ENCODE data around the gene CTNND2. TPM values are rescaled to one million over a fixed set of nuclear protein-coding genes. Genes with fewer than 3 reads are reported as not detected.
"Not testable (repeated sequence)": the region's sequence is repeated elsewhere in the genome, so short reads cannot be mapped to it uniquely, and the experiment has no call there.

The CTNND2 gene
- total and polyA plus RNA-seq, 8 donors: 9.2 to 62.8 (median 43.7) TPM

DNA sequence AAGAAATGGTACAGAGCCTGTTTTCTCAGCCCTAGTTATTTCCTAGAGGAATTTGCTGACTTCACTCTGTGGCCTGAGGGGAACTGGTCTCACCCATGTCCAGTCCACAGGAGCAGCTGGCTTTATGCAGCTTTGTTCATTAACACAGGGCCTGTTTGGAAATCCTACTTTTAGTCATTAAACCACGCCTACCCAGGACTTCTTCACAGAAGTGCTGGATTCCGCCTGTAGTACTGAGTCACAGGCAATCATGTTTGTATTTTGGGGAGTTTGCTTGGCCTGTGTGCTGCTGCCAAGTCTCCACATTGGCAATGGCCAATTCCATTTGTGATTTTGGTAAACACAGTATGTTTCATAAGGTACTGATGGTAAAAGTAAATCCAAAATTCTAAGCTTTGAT, 52.8 kb downstream of the CTNND2 start:
- no peak for FAIRE-seq
- WGBS, 2 donors: 72 to 89% methylated on average over 2 of the region's 2 CpGs

DNA sequence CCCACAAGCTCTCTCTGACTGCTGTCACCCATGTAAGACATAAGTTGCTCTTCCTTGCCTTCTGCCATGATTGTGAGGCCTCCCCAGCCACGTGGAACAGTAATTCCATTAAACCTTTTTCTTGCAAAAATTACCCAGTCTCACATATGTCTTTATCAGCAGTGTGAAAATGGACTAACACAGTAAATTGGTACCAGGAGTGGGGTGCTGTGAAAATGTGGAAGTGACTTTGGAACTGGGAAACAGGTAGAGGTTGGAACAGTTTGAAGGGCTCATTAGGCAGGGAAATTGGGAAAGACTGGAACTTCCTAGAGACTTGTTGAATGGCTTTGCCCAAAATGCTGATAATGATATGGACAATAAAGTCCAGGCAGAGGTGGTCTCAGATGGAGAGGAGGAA, 75.7 kb downstream of the CTNND2 start:
- H3K4me1 ChIP-seq; FAIRE-seq; H3K27ac ChIP-seq; H3K4me3 ChIP-seq; DNase-seq; ATAC-seq; H3K27me3 ChIP-seq; H3K9me3 ChIP-seq; H3K36me3 ChIP-seq; intact Hi-C loops (cut with DNase I): not testable (repeated sequence)
- 82 to 93% methylated on average over 1 of the region's 1 CpG for WGBS, 2 donors

More for the DNA sequence above, 52.8 kb downstream of the CTNND2 start:
- intact Hi-C loops (cut with DNase I): no loop called here
- H3K27me3 ChIP-seq: no peaks in the 10 kb centered on the region
- peaks cover 0 to 17% (median 16%) of the 10 kb centered on the region in 3 donors for H3K4me1 ChIP-seq
- ATAC-seq (peak; percentile 64 to 77 (median 74)), DNase-seq (peak in 1 of 6 donors; percentile 56)
- no peaks in the 10 kb centered on the region for H3K9me3 ChIP-seq
- H3K4me3 ChIP-seq: no peak overlapping the region
- TF ChIP-seq, protein P1, sequence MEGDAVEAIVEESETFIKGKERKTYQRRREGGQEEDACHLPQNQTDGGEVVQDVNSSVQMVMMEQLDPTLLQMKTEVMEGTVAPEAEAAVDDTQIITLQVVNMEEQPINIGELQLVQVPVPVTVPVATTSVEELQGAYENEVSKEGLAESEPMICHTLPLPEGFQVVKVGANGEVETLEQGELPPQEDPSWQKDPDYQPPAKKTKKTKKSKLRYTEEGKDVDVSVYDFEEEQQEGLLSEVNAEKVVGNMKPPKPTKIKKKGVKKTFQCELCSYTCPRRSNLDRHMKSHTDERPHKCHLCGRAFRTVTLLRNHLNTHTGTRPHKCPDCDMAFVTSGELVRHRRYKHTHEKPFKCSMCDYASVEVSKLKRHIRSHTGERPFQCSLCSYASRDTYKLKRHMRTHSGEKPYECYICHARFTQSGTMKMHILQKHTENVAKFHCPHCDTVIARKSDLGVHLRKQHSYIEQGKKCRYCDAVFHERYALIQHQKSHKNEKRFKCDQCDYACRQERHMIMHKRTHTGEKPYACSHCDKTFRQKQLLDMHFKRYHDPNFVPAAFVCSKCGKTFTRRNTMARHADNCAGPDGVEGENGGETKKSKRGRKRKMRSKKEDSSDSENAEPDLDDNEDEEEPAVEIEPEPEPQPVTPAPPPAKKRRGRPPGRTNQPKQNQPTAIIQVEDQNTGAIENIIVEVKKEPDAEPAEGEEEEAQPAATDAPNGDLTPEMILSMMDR (IDR thresholded peaks at IDR 0.05): no peak
- H3K27ac ChIP-seq: peak overlapping the region in 2 of 4 donors; percentile 6 to 42
- H3K36me3 ChIP-seq: no peaks in the 10 kb centered on the region

DNA sequence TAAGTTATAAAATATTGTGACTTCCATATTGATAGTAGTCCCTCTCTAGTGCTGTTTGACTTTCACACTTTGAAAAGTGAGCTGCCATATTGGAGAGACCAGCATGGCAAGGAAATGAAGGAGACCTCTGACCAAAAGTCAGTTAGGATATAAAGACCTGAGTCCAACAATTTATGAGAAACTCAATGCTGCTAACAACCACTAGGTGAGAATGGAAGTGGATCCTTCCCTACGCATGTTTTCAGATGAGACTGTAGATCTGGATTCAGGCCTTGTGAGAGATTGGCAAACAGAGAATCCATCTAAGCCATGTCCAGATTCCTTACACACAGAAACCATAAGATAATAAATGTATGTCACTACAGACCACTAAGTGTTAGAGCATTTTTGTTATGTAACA, 81.6 kb downstream of the CTNND2 start:
- ATAC-seq (no peak), FAIRE-seq (no peak), DNase-seq (no peak)
- WGBS, 2 donors: 96 to 97% methylated on average over 1 of the region's 1 CpG
- no peaks in the 10 kb centered on the region for H3K9me3 ChIP-seq
- intact Hi-C loops (cut with DNase I): no loop called here
- no peaks in the 10 kb centered on the region for H3K4me1 ChIP-seq
- H3K36me3 ChIP-seq: no peaks in the 10 kb centered on the region
- TF ChIP-seq, protein P1 (IDR thresholded peaks at IDR 0.05): no peak
- no peak overlapping the region for H3K4me3 ChIP-seq
- no peak overlapping the region for H3K27ac ChIP-seq
- H3K27me3 ChIP-seq: no peaks in the 10 kb centered on the region

DNA sequence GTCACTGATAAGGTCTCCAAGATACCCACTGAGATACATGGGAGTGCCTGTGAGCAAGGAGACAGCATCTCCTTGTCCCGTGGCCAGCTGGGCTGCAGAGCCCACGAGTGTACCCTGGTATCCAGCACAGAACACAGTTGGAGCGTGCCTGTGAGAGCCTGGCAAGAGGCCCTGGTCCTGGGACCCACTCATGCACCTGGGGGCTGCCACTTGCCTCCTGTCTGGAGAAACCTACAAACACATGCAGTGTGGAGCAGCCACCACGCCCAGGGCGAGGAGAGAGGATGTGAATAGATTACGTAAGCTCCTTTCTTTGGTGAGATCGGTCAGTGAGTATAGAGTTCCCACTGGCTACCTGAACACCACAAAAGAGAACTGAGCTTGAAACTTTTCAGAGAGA, 88.3 kb downstream of the CTNND2 start:
- ATAC-seq: no peak
- Histone ChIP-seq H3K27me3 (no peaks in the 10 kb centered on the region), H3K27ac (no peak overlapping the region), H3K4me3 (no peak overlapping the region), H3K36me3 (no peaks in the 10 kb centered on the region), H3K9me3 (no peaks in the 10 kb centered on the region), H3K4me1 (peaks cover 0 to 4% (median 0%) of the 10 kb centered on the region in 3 donors)
- intact Hi-C loops (cut with DNase I): no loop called here
- 67 to 82% methylated on average over 6 to 7 of the region's 7 CpGs for WGBS, 2 donors
- peak in 1 of 6 donors; percentile 44 for DNase-seq
- TF ChIP-seq, protein P1 (IDR thresholded peaks at IDR 0.05): no peak
- no peak for FAIRE-seq

DNA sequence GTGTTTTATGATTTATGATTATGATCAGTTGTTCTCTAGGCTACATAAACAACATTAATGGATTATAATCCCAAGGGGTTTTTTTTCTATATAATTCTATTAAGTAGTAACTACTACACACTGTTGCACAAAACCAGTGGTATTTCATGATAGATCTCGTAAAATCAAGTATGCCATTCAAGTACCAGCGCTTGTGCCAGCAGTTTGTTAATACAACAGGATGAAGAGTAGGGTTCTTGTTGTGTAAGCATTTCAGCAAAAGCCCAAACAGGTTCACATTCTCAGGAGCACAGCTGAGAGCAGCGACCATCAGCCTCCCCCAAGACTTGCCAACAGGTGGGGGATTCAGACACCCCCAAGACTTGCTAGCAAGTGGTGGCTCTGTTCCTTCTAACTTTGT, 88.8 kb downstream of the CTNND2 start:
- 85 to 88% methylated on average over 3 of the region's 3 CpGs for WGBS, 2 donors

More for the DNA sequence above, 88.8 kb downstream of the CTNND2 start:
- H3K27me3 ChIP-seq: no peaks in the 10 kb centered on the region
- DNase-seq (no peak), FAIRE-seq (no peak), ATAC-seq (no peak)
- no peaks in the 10 kb centered on the region for H3K36me3 ChIP-seq
- H3K4me1 ChIP-seq: peaks cover 0 to 4% (median 0%) of the 10 kb centered on the region in 3 donors
- no peak overlapping the region for H3K27ac ChIP-seq
- TF ChIP-seq, protein P1 (IDR thresholded peaks at IDR 0.05): no peak
- no peak overlapping the region for H3K4me3 ChIP-seq
- H3K9me3 ChIP-seq: no peaks in the 10 kb centered on the region
- intact Hi-C loops (cut with DNase I): no loop called here
